Astrocyte of the cerebellum (primary cell): Measurements from ENCODE around the gene SYNE2.

Experiments used
- DNase-seq: peaks from one replicate; pipeline ENCODE4 v3.0.0-alpha.2; 2011; ENCODE audit warnings: low read depth
- H3K4me3 ChIP-seq: 2 replicates; pipeline ENCODE4 v1.5.1; 2011; ENCODE audit warnings: mild to moderate bottlenecking, low read depth, low read length, moderate library complexity
- CTCF ChIP-seq: IDR thresholded peaks from 2 replicates; pipeline ENCODE4 v1.5.1; 2012; ENCODE audit warnings: low read length, low read depth, moderate library complexity, mild to moderate bottlenecking; ENCODE audit errors: missing control alignments
- in situ Hi-C: cut with HindIII; loops from 2 replicates; pipeline ENCODE4 v1.10.0; 2017; ENCODE audit warnings: low sequenced_read_pairs

Gene SYNE2

GRCh38 chr14:64195199-64195598 lies 342.4 kb downstream of the SYNE2 start:
- TF ChIP-seq CTCF, result no peak
- in situ Hi-C loops, result no loop called here
- DNase-seq, result no peak
- H3K4me3 ChIP-seq, result no peak overlapping the region

GRCh38 chr14:64196056-64196455 lies 343.3 kb downstream of the SYNE2 start:
- in situ Hi-C loops, result no loop called here
- H3K4me3 ChIP-seq, result no peak overlapping the region
- no peak for TF ChIP-seq CTCF
- DNase-seq, result no peak

- no peak for TF ChIP-seq CTCF
- no peak for DNase-seq
- peak overlapping the region; percentile 39 for H3K4me3 ChIP-seq
- in situ Hi-C loops, result no loop called here
Observed at GRCh38 chr14:64196814-64197411, 344.1 kb downstream of the SYNE2 start.

GRCh38 chr14:64197996-64198395 lies 345.2 kb downstream of the SYNE2 start:
- in situ Hi-C loops, result no loop called here
- TF ChIP-seq CTCF, result no peak
- DNase-seq, result no peak
- no peak overlapping the region for H3K4me3 ChIP-seq

GRCh38 chr14:64198486-64198885 lies 345.7 kb downstream of the SYNE2 start:
- H3K4me3 ChIP-seq, result no peak overlapping the region
- in situ Hi-C loops, result no loop called here
- no peak for TF ChIP-seq CTCF
- DNase-seq, result no peak

GRCh38 chr14:64200170-64200569 lies 347.4 kb downstream of the SYNE2 start:
- H3K4me3 ChIP-seq, result no peak overlapping the region
- TF ChIP-seq CTCF, result no peak
- in situ Hi-C loops, result loop anchor here (5.0 kb wide), 1 partner anchor 33 kb away; no protein-coding TSS in a partner anchor
- DNase-seq, result no peak
